HL-60 (cell line): ENCODE results near the gene SH3D19.

Experiments used
- GABPA ChIP-seq: IDR thresholded peaks from 2 replicates; pipeline ENCODE4 v1.6.1; 2012; ENCODE audit warnings: low read depth
- POLR2AphosphoS5 ChIP-seq: IDR thresholded peaks from 2 replicates; pipeline ENCODE4 v1.6.1; 2012; ENCODE audit warnings: low read depth
- TF ChIP-seq, protein P1 (sequence below): IDR thresholded peaks from one replicate; pipeline ENCODE4 v1.5.1; 2011; ENCODE audit warnings: low read length, control low read depth, inconsistent platforms; ENCODE audit not compliant: insufficient read depth
- TF ChIP-seq, protein P2 (sequence below): IDR thresholded peaks from 2 replicates; pipeline ENCODE4 v1.6.1; 2012; ENCODE audit warnings: low read depth; ENCODE audit not compliant: insufficient replicate concordance

DNA sequence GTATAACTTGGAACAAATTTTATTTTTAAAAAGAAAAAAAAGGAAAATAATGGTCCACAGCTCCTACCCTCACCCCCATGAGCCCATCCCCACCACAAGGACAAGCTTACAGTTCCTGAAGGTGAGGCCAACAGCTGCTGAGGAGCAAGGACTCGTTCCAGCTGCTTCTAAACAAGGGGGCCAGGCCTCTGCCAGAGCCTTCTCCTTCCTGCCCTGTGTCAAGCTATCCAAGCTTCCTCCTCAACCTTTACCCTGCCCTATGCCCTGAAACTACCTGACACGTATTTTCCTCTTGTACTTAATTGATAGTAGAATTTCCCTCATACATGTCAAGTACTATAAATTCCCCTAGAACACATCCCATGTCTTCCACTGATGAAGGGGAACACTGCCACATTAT, 8.8 kb downstream of the SH3D19 start:
- TF ChIP-seq, protein P1, sequence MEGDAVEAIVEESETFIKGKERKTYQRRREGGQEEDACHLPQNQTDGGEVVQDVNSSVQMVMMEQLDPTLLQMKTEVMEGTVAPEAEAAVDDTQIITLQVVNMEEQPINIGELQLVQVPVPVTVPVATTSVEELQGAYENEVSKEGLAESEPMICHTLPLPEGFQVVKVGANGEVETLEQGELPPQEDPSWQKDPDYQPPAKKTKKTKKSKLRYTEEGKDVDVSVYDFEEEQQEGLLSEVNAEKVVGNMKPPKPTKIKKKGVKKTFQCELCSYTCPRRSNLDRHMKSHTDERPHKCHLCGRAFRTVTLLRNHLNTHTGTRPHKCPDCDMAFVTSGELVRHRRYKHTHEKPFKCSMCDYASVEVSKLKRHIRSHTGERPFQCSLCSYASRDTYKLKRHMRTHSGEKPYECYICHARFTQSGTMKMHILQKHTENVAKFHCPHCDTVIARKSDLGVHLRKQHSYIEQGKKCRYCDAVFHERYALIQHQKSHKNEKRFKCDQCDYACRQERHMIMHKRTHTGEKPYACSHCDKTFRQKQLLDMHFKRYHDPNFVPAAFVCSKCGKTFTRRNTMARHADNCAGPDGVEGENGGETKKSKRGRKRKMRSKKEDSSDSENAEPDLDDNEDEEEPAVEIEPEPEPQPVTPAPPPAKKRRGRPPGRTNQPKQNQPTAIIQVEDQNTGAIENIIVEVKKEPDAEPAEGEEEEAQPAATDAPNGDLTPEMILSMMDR: no peak
- TF ChIP-seq POLR2AphosphoS5: no peak
- no peak for TF ChIP-seq GABPA
- TF ChIP-seq, protein P2, sequence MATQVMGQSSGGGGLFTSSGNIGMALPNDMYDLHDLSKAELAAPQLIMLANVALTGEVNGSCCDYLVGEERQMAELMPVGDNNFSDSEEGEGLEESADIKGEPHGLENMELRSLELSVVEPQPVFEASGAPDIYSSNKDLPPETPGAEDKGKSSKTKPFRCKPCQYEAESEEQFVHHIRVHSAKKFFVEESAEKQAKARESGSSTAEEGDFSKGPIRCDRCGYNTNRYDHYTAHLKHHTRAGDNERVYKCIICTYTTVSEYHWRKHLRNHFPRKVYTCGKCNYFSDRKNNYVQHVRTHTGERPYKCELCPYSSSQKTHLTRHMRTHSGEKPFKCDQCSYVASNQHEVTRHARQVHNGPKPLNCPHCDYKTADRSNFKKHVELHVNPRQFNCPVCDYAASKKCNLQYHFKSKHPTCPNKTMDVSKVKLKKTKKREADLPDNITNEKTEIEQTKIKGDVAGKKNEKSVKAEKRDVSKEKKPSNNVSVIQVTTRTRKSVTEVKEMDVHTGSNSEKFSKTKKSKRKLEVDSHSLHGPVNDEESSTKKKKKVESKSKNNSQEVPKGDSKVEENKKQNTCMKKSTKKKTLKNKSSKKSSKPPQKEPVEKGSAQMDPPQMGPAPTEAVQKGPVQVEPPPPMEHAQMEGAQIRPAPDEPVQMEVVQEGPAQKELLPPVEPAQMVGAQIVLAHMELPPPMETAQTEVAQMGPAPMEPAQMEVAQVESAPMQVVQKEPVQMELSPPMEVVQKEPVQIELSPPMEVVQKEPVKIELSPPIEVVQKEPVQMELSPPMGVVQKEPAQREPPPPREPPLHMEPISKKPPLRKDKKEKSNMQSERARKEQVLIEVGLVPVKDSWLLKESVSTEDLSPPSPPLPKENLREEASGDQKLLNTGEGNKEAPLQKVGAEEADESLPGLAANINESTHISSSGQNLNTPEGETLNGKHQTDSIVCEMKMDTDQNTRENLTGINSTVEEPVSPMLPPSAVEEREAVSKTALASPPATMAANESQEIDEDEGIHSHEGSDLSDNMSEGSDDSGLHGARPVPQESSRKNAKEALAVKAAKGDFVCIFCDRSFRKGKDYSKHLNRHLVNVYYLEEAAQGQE: no peak
